Neural cell (in vitro differentiated cells): ENCODE data around the gene PSMG3. TPM values are rescaled to one million over a fixed set of nuclear protein-coding genes. Genes with fewer than 3 reads are reported as not detected.

ENCODE experiments used
- H2AFZ ChIP-seq: fragments of 200-600, 300-800 bp; sonication (generic), shearing (Covaris generic); 2 replicates; pipeline ENCODE4 v1.6.0; 2014; ENCODE audit warnings: low read depth, mild to moderate bottlenecking, antibody characterized with exemption, low read length, moderate library complexity
- H3F3A ChIP-seq: fragments of 200-600 bp; shearing (Covaris generic); 2 replicates; pipeline ENCODE4 v1.6.1; 2016; ENCODE audit warnings: mild to moderate bottlenecking, moderate library complexity, mixed read lengths, antibody characterized with exemption, low read length; ENCODE audit not compliant: insufficient read depth, poor library complexity, severe bottlenecking
- H3K27ac ChIP-seq: fragments of 200-600, 300-800 bp; sonication (generic), shearing (Covaris generic); 2 replicates; pipeline ENCODE4 v1.5.1; 2014; ENCODE audit warnings: mild to moderate bottlenecking, low read length, moderate library complexity
- H3K27me3 ChIP-seq: fragments of 300-800, 200-600 bp; sonication (generic), shearing (Covaris generic); 2 replicates; pipeline ENCODE4 v1.6.0; 2014; ENCODE audit warnings: mild to moderate bottlenecking, low read depth, low read length, moderate library complexity; ENCODE audit not compliant: insufficient read depth
- H3K36me3 ChIP-seq: fragments of 300-800, 200-600 bp; sonication (generic), shearing (Covaris generic); 2 replicates; pipeline ENCODE4 v1.5.1; 2014; ENCODE audit warnings: mild to moderate bottlenecking, antibody characterized with exemption, low read length, moderate library complexity; ENCODE audit not compliant: insufficient read depth
- H3K4me2 ChIP-seq: fragments of 300-800, 200-600 bp; sonication (generic), shearing (Covaris generic); 2 replicates; pipeline ENCODE4 v1.6.0; 2014; ENCODE audit warnings: mild to moderate bottlenecking, low read length
- H3K4me3 ChIP-seq: fragments of 300-800, 200-600 bp; sonication (generic), shearing (Covaris generic); 2 replicates; pipeline ENCODE4 v1.5.1; 2014; ENCODE audit warnings: mild to moderate bottlenecking, low read length, moderate library complexity
- H3K79me2 ChIP-seq: fragments of 200-600 bp; shearing (Covaris generic); replicated peaks from 2 replicates; pipeline ENCODE4 v1.6.0; 2014; ENCODE audit warnings: mild to moderate bottlenecking, low read length, moderate library complexity; ENCODE audit not compliant: insufficient read depth
- H3K9ac ChIP-seq: fragments of 300-800, 200-600 bp; sonication (generic), shearing (Covaris generic); 2 replicates; pipeline ENCODE4 v1.6.1; 2016; ENCODE audit warnings: mild to moderate bottlenecking, low read length, mixed read lengths
- H3K9me2 ChIP-seq: fragments of 200-600 bp; shearing (Covaris generic); 2 replicates; pipeline ENCODE4 v1.6.1; 2016; ENCODE audit warnings: mild to moderate bottlenecking, low read length, mixed read lengths; ENCODE audit not compliant: insufficient read depth
- H3K9me3 ChIP-seq: fragments of 200-600, 300-800 bp; sonication (generic), shearing (Covaris generic); 2 replicates; pipeline ENCODE4 v1.6.1; 2016; ENCODE audit warnings: mild to moderate bottlenecking, mixed run types, low read length, moderate library complexity, mixed read lengths
- H4K20me1 ChIP-seq: fragments of 200-600 bp; shearing (Covaris generic); 2 replicates; pipeline ENCODE4 v1.6.1; 2016; ENCODE audit warnings: mild to moderate bottlenecking, mixed run types; ENCODE audit not compliant: insufficient read depth
- EP300 ChIP-seq: fragments of 450-650 bp; conservative IDR thresholded peaks from 2 replicates; pipeline ENCODE4 v1.6.1; 2014; ENCODE audit warnings: antibody characterized with exemption, mild to moderate bottlenecking, moderate library complexity; ENCODE audit not compliant: poor library complexity, severe bottlenecking
- EZH2 ChIP-seq: fragments of 200-600, 300-800 bp; shearing (Covaris generic), sonication (generic); IDR thresholded peaks from 2 replicates; pipeline ENCODE4 v1.6.1; 2014; ENCODE audit warnings: antibody characterized with exemption, low read length, borderline replicate concordance, mild to moderate bottlenecking; ENCODE audit not compliant: insufficient read depth, poor library complexity, severe bottlenecking
- MXI1 ChIP-seq: fragments of 450-650 bp; conservative IDR thresholded peaks from 2 replicates; pipeline ENCODE4 v1.6.1; 2014; ENCODE audit warnings: antibody characterized with exemption, mild to moderate bottlenecking; ENCODE audit not compliant: poor library complexity, severe bottlenecking
- POLR2AphosphoS5 ChIP-seq: IDR thresholded peaks from 2 replicates; pipeline ENCODE4 v1.6.1; 2012
- RAD21 ChIP-seq: fragments of 450-650 bp; conservative IDR thresholded peaks from 2 replicates; pipeline ENCODE4 v1.6.1; 2014; ENCODE audit warnings: antibody characterized with exemption, mild to moderate bottlenecking, moderate library complexity
- SMC3 ChIP-seq: fragments of 450-650 bp; conservative IDR thresholded peaks from 2 replicates; pipeline ENCODE4 v1.6.1; 2014; ENCODE audit warnings: antibody characterized with exemption, mild to moderate bottlenecking, moderate library complexity; ENCODE audit not compliant: poor library complexity
- TAF1 ChIP-seq: IDR thresholded peaks from 2 replicates; pipeline ENCODE4 v1.6.1; 2012; ENCODE audit warnings: low read depth
- polyA plus RNA-seq: library from polyadenylated mRNA; depleted of rRNA; stranded (reverse); fragments of >200 nt; gene quantifications from 2 replicates; pipeline ENCODE4 v1.2.3, GENCODE V29; 2014
- TF ChIP-seq, protein P1 (sequence below): fragments of 450-650 bp; IDR thresholded peaks from 2 replicates; pipeline ENCODE4 v1.5.1; 2014; ENCODE audit warnings: antibody characterized with exemption, mild to moderate bottlenecking, moderate library complexity; ENCODE audit not compliant: poor library complexity, severe bottlenecking
- TF ChIP-seq, protein P2 (sequence below): IDR thresholded peaks from 2 replicates; pipeline ENCODE4 v1.6.1; 2012; ENCODE audit warnings: borderline replicate concordance

Gene PSMG3
- polyA plus RNA-seq, 1 donor from 2014 or later: 50.6 TPM

- Histone ChIP-seq H3F3A (no peaks in the 10 kb centered on the region), H3K27me3 (no peaks in the 10 kb centered on the region), H2AFZ (no peak overlapping the region), H3K9me2 (no peaks in the 10 kb centered on the region), H3K4me2 (no peak overlapping the region), H3K9ac (no peak overlapping the region), H3K4me3 (no peak overlapping the region), H3K79me2 (no peaks in the 10 kb centered on the region), H3K36me3 (no peaks in the 10 kb centered on the region), H3K9me3 (no peaks in the 10 kb centered on the region), H3K27ac (no peak overlapping the region), H4K20me1 (no peaks in the 10 kb centered on the region)
- no peak for TF ChIP-seq EP300
- TF ChIP-seq, protein P1, sequence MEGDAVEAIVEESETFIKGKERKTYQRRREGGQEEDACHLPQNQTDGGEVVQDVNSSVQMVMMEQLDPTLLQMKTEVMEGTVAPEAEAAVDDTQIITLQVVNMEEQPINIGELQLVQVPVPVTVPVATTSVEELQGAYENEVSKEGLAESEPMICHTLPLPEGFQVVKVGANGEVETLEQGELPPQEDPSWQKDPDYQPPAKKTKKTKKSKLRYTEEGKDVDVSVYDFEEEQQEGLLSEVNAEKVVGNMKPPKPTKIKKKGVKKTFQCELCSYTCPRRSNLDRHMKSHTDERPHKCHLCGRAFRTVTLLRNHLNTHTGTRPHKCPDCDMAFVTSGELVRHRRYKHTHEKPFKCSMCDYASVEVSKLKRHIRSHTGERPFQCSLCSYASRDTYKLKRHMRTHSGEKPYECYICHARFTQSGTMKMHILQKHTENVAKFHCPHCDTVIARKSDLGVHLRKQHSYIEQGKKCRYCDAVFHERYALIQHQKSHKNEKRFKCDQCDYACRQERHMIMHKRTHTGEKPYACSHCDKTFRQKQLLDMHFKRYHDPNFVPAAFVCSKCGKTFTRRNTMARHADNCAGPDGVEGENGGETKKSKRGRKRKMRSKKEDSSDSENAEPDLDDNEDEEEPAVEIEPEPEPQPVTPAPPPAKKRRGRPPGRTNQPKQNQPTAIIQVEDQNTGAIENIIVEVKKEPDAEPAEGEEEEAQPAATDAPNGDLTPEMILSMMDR: no peak
- TF ChIP-seq RAD21: no peak
- TF ChIP-seq TAF1: no peak
- TF ChIP-seq, protein P2, sequence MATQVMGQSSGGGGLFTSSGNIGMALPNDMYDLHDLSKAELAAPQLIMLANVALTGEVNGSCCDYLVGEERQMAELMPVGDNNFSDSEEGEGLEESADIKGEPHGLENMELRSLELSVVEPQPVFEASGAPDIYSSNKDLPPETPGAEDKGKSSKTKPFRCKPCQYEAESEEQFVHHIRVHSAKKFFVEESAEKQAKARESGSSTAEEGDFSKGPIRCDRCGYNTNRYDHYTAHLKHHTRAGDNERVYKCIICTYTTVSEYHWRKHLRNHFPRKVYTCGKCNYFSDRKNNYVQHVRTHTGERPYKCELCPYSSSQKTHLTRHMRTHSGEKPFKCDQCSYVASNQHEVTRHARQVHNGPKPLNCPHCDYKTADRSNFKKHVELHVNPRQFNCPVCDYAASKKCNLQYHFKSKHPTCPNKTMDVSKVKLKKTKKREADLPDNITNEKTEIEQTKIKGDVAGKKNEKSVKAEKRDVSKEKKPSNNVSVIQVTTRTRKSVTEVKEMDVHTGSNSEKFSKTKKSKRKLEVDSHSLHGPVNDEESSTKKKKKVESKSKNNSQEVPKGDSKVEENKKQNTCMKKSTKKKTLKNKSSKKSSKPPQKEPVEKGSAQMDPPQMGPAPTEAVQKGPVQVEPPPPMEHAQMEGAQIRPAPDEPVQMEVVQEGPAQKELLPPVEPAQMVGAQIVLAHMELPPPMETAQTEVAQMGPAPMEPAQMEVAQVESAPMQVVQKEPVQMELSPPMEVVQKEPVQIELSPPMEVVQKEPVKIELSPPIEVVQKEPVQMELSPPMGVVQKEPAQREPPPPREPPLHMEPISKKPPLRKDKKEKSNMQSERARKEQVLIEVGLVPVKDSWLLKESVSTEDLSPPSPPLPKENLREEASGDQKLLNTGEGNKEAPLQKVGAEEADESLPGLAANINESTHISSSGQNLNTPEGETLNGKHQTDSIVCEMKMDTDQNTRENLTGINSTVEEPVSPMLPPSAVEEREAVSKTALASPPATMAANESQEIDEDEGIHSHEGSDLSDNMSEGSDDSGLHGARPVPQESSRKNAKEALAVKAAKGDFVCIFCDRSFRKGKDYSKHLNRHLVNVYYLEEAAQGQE: no peak
- TF ChIP-seq POLR2AphosphoS5: no peak
- no peak for TF ChIP-seq MXI1
- TF ChIP-seq SMC3: no peak
- TF ChIP-seq EZH2: no peak
Measured at GRCh38 chr7:1576521-1577253, 6.9 kb upstream of the PSMG3 start.

GRCh38 chr7:1575809-1576208 lies 6.0 kb upstream of the PSMG3 start:
- no peak overlapping the region for H3K4me2 ChIP-seq
- no peaks in the 10 kb centered on the region for H3F3A ChIP-seq
- H3K9ac ChIP-seq: no peak overlapping the region
- no peaks in the 10 kb centered on the region for H3K9me2 ChIP-seq
- no peak overlapping the region for H3K4me3 ChIP-seq
- no peak overlapping the region for H2AFZ ChIP-seq
- TF ChIP-seq, protein P2: no peak
- TF ChIP-seq EZH2: no peak
- no peak for TF ChIP-seq SMC3
- no peaks in the 10 kb centered on the region for H3K9me3 ChIP-seq
- H3K79me2 ChIP-seq: peaks cover 5% of the 10 kb centered on the region
- H3K27ac ChIP-seq: no peak overlapping the region
- H4K20me1 ChIP-seq: no peaks in the 10 kb centered on the region
- no peaks in the 10 kb centered on the region for H3K27me3 ChIP-seq
- no peaks in the 10 kb centered on the region for H3K36me3 ChIP-seq
